Measurements from ENCODE around the gene THOC6. TPM values are rescaled to one million over a fixed set of nuclear protein-coding genes. Genes with fewer than 3 reads are reported as not detected.

THOC6 gene
- total and polyA plus RNA-seq, 9 of the 15 experiments (the other 6 are each of a cell fraction or from before 2014, with no cell fraction given) = 2.5 to 65.4 (median 42.3) TPM

DNA sequence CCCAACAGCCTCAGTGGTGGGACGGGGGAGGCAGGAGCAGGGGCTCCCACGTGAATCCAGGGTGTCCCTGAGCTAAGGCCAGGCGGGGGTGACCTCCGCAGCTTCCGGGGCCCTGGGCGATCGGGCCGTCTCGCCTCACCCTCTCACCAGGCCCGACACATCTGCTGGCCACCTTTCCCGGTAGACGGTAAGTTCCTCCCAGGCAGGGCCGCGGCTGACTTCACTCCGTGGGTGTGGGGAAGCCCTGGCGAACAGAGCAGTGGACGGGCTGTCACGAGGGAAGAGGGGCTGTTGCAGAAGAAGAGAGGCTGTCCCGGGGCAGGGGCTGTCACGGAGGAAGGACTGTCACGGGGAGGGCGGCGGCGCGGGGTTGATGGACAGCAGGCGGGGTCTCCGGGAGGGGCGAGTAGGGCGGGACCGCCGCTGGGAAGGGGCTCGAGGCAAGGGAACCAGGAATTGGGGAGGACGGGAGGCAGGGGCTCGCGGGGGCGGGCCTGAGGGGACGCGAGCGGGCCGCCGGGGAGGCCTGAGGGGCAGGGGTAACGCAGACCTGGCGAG is 44.1 kb upstream of the THOC6 start (continued):
- TF ChIP-seq, protein P1, sequence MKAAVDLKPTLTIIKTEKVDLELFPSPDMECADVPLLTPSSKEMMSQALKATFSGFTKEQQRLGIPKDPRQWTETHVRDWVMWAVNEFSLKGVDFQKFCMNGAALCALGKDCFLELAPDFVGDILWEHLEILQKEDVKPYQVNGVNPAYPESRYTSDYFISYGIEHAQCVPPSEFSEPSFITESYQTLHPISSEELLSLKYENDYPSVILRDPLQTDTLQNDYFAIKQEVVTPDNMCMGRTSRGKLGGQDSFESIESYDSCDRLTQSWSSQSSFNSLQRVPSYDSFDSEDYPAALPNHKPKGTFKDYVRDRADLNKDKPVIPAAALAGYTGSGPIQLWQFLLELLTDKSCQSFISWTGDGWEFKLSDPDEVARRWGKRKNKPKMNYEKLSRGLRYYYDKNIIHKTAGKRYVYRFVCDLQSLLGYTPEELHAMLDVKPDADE (conservative IDR thresholded peaks at IDR 0.05; ENCODE audit: control insufficient read depth, low read depth, low read length) = peak; percentile 34; the same call in 1 of the 2 replicates
- TF ChIP-seq CBFA2T2 (conservative IDR thresholded peaks at IDR 0.05) (no peak), ELF1 (tag; IDR thresholded peaks at IDR 0.05) (peak; percentile 41; the same call in 1 of the 2 replicates), ZBTB8A (IDR thresholded peaks at IDR 0.05; ENCODE audit: partially characterized antibody) (no peak), CREM (IDR thresholded peaks at IDR 0.05; ENCODE audit: low read depth) (peak; percentile 4; the same call in 1 of the 2 replicates), C11orf30 (IDR thresholded peaks at IDR 0.05; ENCODE audit: low read depth) (no peak), SIN3A (IDR thresholded peaks at IDR 0.05; ENCODE audit: borderline replicate concordance in 2 of 2, control insufficient read depth in 1 of 2, low read depth in 2 of 2, low read length in 2 of 2) (peak in 1 of 2 experiments; percentile 63; a peak in 2 of 4 replicates), MEIS2 (IDR thresholded peaks at IDR 0.05; ENCODE audit: partially characterized antibody) (peak; percentile 23), SAFB2 (IDR thresholded peaks at IDR 0.05; ENCODE audit: borderline replicate concordance, low read depth, low read length, severe bottlenecking) (no peak)
- TF ChIP-seq, protein P2, sequence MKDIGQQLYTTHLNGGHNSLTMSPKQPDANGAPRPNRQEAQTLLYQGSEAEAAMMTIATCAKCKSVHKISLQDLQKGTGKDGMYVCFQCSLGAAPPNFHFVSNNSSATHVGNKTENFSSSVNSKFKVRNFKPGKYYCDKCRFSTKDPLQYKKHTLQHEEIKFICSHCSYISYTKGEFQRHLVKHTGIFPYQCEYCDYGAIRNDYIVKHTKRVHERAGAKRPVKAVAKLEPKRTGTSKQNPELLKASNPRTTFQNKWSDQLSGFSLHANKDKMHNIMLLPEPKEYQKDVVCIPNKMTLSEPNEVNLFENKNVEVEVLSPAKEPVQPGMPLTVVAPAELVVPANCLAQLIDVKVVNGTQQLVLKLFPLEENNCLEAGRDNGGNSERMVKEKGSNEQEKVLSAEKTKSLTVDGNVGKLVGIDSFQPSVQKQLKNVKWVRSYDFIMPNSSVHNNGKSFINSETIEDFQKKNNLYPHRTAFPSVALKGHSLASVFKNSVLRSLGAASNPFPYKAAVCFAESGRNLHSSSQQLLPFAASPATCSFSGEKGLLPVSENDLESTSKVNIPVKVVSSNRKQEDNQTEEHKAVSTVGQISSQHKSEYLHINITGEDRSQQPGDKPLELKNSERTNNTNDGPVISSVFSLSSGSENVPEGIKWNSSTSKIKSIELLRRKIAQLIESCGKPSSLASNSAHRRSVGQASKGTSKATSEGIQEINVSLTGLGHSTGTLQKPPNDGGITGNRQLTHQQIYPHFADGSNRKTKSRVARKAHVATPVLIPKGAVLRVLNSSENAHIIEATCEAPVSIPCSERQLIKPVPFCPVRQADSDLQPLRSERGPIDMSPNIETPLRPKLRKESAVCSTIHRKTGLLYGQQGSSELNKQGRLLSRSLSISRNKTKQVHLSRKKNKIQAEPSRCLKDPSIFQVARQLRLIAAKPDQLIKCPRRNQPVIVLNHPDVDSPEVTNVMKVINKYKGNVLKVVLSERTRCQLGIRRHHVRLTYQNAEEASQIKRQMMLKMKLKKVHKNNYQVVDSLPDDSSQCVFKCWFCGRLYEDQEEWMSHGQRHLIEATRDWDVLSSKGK (CRISPR knock-in tag; IDR thresholded peaks at IDR 0.05) = no peak
- TF ChIP-seq, protein P3, sequence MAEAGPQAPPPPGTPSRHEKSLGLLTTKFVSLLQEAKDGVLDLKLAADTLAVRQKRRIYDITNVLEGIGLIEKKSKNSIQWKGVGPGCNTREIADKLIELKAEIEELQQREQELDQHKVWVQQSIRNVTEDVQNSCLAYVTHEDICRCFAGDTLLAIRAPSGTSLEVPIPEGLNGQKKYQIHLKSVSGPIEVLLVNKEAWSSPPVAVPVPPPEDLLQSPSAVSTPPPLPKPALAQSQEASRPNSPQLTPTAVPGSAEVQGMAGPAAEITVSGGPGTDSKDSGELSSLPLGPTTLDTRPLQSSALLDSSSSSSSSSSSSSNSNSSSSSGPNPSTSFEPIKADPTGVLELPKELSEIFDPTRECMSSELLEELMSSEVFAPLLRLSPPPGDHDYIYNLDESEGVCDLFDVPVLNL (CRISPR knock-in tag; IDR thresholded peaks at IDR 0.05; ENCODE audit: low read depth) = no peak
- TF ChIP-seq, protein P4, sequence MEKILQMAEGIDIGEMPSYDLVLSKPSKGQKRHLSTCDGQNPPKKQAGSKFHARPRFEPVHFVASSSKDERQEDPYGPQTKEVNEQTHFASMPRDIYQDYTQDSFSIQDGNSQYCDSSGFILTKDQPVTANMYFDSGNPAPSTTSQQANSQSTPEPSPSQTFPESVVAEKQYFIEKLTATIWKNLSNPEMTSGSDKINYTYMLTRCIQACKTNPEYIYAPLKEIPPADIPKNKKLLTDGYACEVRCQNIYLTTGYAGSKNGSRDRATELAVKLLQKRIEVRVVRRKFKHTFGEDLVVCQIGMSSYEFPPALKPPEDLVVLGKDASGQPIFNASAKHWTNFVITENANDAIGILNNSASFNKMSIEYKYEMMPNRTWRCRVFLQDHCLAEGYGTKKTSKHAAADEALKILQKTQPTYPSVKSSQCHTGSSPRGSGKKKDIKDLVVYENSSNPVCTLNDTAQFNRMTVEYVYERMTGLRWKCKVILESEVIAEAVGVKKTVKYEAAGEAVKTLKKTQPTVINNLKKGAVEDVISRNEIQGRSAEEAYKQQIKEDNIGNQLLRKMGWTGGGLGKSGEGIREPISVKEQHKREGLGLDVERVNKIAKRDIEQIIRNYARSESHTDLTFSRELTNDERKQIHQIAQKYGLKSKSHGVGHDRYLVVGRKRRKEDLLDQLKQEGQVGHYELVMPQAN (IDR thresholded peaks at IDR 0.05; ENCODE audit: borderline replicate concordance) = peak; percentile 81
- TF ChIP-seq, protein P5, sequence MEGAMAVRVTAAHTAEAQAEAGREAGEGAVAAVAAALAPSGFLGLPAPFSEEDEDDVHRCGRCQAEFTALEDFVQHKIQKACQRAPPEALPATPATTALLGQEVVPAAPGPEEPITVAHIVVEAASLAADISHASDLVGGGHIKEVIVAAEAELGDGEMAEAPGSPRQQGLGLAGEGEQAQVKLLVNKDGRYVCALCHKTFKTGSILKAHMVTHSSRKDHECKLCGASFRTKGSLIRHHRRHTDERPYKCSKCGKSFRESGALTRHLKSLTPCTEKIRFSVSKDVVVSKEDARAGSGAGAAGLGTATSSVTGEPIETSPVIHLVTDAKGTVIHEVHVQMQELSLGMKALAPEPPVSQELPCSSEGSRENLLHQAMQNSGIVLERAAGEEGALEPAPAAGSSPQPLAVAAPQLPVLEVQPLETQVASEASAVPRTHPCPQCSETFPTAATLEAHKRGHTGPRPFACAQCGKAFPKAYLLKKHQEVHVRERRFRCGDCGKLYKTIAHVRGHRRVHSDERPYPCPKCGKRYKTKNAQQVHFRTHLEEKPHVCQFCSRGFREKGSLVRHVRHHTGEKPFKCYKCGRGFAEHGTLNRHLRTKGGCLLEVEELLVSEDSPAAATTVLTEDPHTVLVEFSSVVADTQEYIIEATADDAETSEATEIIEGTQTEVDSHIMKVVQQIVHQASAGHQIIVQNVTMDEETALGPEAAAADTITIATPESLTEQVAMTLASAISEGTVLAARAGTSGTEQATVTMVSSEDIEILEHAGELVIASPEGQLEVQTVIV (CRISPR knock-in tag; IDR thresholded peaks at IDR 0.05; ENCODE audit: borderline replicate concordance) = no peak
- TF ChIP-seq, protein P6, sequence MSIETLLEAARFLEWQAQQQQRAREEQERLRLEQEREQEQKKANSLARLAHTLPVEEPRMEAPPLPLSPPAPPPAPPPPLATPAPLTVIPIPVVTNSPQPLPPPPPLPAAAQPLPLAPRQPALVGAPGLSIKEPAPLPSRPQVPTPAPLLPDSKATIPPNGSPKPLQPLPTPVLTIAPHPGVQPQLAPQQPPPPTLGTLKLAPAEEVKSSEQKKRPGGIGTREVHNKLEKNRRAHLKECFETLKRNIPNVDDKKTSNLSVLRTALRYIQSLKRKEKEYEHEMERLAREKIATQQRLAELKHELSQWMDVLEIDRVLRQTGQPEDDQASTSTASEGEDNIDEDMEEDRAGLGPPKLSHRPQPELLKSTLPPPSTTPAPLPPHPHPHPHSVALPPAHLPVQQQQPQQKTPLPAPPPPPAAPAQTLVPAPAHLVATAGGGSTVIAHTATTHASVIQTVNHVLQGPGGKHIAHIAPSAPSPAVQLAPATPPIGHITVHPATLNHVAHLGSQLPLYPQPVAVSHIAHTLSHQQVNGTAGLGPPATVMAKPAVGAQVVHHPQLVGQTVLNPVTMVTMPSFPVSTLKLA (conservative IDR thresholded peaks at IDR 0.05) = peak in 1 of 2 experiments; percentile 54; a peak in 1 of 4 replicates

All from K562 (cell line).